ENCODE results near the gene LITAFD. TPM values are rescaled to one million over a fixed set of nuclear protein-coding genes. Genes with fewer than 3 reads are reported as not detected.
"Not testable (repeated sequence)": the region's sequence is repeated elsewhere in the genome, so short reads cannot be mapped to it uniquely, and the experiment has no call there.

Gene LITAFD
- total RNA-seq, 1 experiment from 2014 or later = not detected

DNA sequence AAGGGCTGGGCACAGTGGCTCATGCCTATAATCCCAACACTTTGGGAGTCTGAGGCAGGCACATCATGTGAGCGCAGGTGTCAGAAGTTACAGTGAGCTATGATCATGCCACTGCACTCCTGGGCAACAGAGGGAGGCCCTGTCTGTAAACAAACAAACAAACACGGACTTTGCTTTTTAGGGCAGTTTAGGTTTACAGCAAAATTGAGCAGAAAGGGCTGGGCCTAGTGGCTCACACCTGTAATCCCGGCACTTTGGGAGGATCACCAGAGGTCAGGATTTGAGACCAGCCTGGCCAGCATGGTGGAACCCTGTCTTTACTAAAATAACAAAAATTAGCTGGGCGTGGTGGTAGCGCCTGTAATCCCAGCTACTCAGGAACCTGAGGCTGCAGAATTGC is 10.1 kb upstream of the LITAFD start:
- peak overlapping the region; percentile 40; the same call in 1 of the 2 replicates for H3K4me2 ChIP-seq
- H3K4me1 ChIP-seq (replicated peaks; ENCODE audit: insufficient read depth) = peaks cover 28% of the 10 kb centered on the region
- no peak overlapping the region for H2AFZ ChIP-seq
- ChIA-PET POLR2A (ENCODE audit: unreplicated experiment) (interaction anchor here (0.7 kb wide), 1 partner anchor 15 kb away, joined by 15 read pairs; no protein-coding TSS in a partner anchor), CTCF (no interaction called here)
- peak overlapping the region; percentile 80 for H3K27ac ChIP-seq
- DNase-seq = no peak
- intact Hi-C loops (cut with micrococcal nuclease; ENCODE audit: unreplicated experiment) = loop anchor here (10.0 kb wide), 1 partner anchor 223 kb away; the partner anchor contains the start of gene HAPSTR1
- peaks cover 30% of the 10 kb centered on the region for H3F3A ChIP-seq (ENCODE audit: insufficient read depth, low read depth)
- peaks cover 12% of the 10 kb centered on the region for H3K79me2 ChIP-seq (ENCODE audit: low read depth)
- H3K27me3 ChIP-seq (ENCODE audit: insufficient read depth, low read depth) = no peaks in the 10 kb centered on the region
- BruUV-seq (replicated peaks) = no TSS peak
- H4K20me1 ChIP-seq (ENCODE audit: insufficient read depth) = peaks cover 9% of the 10 kb centered on the region; the same call in 1 of the 2 replicates
- H3K9me3 ChIP-seq (ENCODE audit: insufficient read depth, low read depth) = no peaks in the 10 kb centered on the region
- no peak overlapping the region for H3K4me3 ChIP-seq
- H3K9me2 ChIP-seq (ENCODE audit: insufficient read depth) = no peaks in the 10 kb centered on the region
- TF ChIP-seq EZH2 (IDR thresholded peaks at IDR 0.05; ENCODE audit: low read depth) = no peak
- TF ChIP-seq, protein P1, sequence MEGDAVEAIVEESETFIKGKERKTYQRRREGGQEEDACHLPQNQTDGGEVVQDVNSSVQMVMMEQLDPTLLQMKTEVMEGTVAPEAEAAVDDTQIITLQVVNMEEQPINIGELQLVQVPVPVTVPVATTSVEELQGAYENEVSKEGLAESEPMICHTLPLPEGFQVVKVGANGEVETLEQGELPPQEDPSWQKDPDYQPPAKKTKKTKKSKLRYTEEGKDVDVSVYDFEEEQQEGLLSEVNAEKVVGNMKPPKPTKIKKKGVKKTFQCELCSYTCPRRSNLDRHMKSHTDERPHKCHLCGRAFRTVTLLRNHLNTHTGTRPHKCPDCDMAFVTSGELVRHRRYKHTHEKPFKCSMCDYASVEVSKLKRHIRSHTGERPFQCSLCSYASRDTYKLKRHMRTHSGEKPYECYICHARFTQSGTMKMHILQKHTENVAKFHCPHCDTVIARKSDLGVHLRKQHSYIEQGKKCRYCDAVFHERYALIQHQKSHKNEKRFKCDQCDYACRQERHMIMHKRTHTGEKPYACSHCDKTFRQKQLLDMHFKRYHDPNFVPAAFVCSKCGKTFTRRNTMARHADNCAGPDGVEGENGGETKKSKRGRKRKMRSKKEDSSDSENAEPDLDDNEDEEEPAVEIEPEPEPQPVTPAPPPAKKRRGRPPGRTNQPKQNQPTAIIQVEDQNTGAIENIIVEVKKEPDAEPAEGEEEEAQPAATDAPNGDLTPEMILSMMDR (conservative IDR thresholded peaks at IDR 0.05) = no peak
- no peaks in the 10 kb centered on the region for H3K36me3 ChIP-seq (ENCODE audit: low read depth)

DNA sequence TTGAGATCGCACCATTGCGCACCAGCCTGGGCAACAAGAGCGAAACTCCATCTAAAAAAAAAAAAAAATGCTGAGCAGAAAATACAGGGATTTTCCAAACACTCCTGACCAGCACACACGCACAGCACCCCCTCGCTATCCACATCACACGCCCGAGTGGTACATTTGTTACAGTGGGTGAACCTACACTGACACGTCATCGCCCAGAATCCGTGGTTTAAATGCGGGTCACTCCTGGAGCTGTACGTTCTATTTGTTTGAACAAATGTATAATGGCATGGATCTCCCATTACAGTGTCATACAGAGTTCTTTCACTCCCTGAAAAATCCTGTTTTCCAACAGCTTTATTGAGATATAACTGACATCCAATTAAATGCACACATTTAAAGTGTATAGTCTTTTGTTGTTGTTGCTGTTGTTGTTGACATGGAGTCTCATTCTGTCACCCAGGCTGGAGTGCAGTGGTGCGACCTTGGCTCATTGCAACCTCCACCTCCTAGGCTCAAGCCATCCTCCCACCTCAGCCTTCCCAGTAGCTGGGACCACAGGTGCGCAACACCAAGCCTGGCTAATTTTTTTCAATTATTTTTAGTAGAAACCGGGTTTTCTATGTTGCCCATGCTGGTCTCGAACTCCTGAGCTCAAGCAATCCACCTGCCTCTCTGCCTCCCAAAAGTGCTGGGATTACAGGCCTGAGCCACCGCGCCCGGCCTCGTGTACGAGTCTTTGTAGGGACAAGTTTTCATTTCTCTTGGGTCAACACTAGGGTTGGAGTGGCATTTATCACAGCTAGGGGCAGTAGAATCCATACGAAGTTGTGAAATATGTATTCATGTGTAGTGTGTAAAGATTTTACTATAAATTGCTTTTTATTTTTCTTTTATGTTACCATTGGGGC is 8.9 kb upstream of the LITAFD start:
- CTCF ChIA-PET = no interaction called here
- H3K4me1 ChIP-seq (replicated peaks; ENCODE audit: insufficient read depth) = peaks cover 37% of the 10 kb centered on the region

DNA sequence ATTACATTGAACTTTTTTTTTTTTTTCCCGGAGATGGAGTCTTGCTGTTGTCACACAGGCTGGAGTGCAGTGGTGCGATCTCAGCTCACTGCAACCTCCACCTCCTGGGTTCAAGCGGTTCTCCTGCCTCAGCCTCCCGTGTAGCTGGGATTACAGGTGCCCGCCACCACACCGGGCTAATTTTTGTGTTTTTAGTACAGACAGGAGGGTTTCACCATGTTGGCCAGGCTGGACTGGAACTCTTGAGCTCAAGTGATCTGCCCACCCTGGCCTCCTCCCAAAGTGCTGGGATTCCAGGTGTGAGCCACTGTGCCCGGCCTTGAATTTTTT is 8.3 kb upstream of the LITAFD start:
- not testable (repeated sequence) for BruUV-seq (replicated peaks)

More for the DNA sequence above, 8.9 kb upstream of the LITAFD start:
- no TSS peak for BruUV-seq (replicated peaks)
- no peak overlapping the region for H3K27ac ChIP-seq
- H3K79me2 ChIP-seq (ENCODE audit: low read depth) = peaks cover under 1% of the 10 kb centered on the region; the same call in 1 of the 2 replicates
- no peaks in the 10 kb centered on the region for H3K9me2 ChIP-seq (ENCODE audit: insufficient read depth)
- no peak for DNase-seq
- intact Hi-C loops (cut with micrococcal nuclease; ENCODE audit: unreplicated experiment) = loop anchor here (10.0 kb wide), 1 partner anchor 222 kb away; the partner anchor contains the start of gene HAPSTR1
- H4K20me1 ChIP-seq (ENCODE audit: insufficient read depth) = no peaks in the 10 kb centered on the region
- H3F3A ChIP-seq (ENCODE audit: insufficient read depth, low read depth) = peaks cover 39% of the 10 kb centered on the region
- no peak overlapping the region for H3K4me2 ChIP-seq
- H3K4me3 ChIP-seq = no peak overlapping the region
- no peak for TF ChIP-seq EZH2 (IDR thresholded peaks at IDR 0.05; ENCODE audit: low read depth)
- TF ChIP-seq, protein P1 (conservative IDR thresholded peaks at IDR 0.05) = peak; percentile 34; the same call in 1 of the 2 replicates
- H3K9me3 ChIP-seq (ENCODE audit: insufficient read depth, low read depth) = no peaks in the 10 kb centered on the region
- no peak overlapping the region for H2AFZ ChIP-seq
- POLR2A ChIA-PET (ENCODE audit: unreplicated experiment) = interaction anchor here (0.7 kb wide), 1 partner anchor 17 kb away, joined by 15 read pairs; no protein-coding TSS in a partner anchor
- H3K27me3 ChIP-seq (ENCODE audit: insufficient read depth, low read depth) = no peaks in the 10 kb centered on the region
- H3K36me3 ChIP-seq (ENCODE audit: low read depth) = no peaks in the 10 kb centered on the region

More for the DNA sequence above, 8.3 kb upstream of the LITAFD start:
- H4K20me1 ChIP-seq (ENCODE audit: insufficient read depth); H3K36me3 ChIP-seq (ENCODE audit: low read depth); DNase-seq; H3K27me3 ChIP-seq (ENCODE audit: insufficient read depth, low read depth); H3K9me2 ChIP-seq (ENCODE audit: insufficient read depth); H3K9me3 ChIP-seq (ENCODE audit: insufficient read depth, low read depth); H3K79me2 ChIP-seq (ENCODE audit: low read depth); CTCF ChIA-PET; H3K4me3 ChIP-seq; H3K4me2 ChIP-seq; H2AFZ ChIP-seq; H3K27ac ChIP-seq: not testable (repeated sequence)
- POLR2A ChIA-PET (ENCODE audit: unreplicated experiment) = interaction anchor here (0.7 kb wide), 1 partner anchor 203 kb away, joined by 12 read pairs; no protein-coding TSS in a partner anchor
- peaks cover 43% of the 10 kb centered on the region for H3K4me1 ChIP-seq (replicated peaks; ENCODE audit: insufficient read depth)
- peaks cover 46% of the 10 kb centered on the region for H3F3A ChIP-seq (ENCODE audit: insufficient read depth, low read depth)
- intact Hi-C loops (cut with micrococcal nuclease; ENCODE audit: unreplicated experiment) = loop anchor here (10.0 kb wide), 1 partner anchor 221 kb away; the partner anchor contains the start of gene HAPSTR1
